Measurements from ENCODE around the gene NTM.

The NTM gene

DNA sequence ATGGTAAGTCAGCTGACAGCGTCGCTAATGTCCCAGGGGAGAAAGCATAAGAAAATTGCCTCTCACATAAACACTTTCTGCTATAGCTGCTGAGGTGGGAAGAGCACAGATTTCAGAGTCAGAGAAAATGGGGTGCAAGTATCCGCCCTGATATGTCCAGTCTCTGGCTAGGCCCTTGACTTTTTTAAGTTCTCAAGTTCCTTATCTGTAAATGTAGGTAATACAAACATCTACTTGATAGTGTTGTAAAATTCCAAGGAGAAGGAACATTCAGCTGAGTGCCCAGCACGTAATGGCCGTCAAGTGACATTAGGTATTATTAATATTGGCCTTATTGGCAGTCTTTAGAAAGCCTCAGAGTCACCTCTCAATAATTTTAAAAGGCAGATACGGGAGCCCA, 143.6 kb downstream of the NTM start:
- H3K27ac ChIP-seq = no peak overlapping the region
- no peaks in the 10 kb centered on the region for H3K36me3 ChIP-seq (ENCODE audit: insufficient read depth, low read length)
- no peak overlapping the region for H3K4me3 ChIP-seq
- no peak for DNase-seq (ENCODE audit: low read depth, low spot score)
- H3K9ac ChIP-seq (ENCODE audit: insufficient read length) = no peak overlapping the region
- H3K9me3 ChIP-seq (ENCODE audit: low read depth, low read length) = no peaks in the 10 kb centered on the region
- no peak for TF ChIP-seq POLR2AphosphoS5 (IDR thresholded peaks at IDR 0.05; ENCODE audit: borderline replicate concordance, low read depth, low read length)
- no peak for TF ChIP-seq EZH2 (IDR thresholded peaks at IDR 0.05)
- no peak for TF ChIP-seq FOXP2 (optimal IDR thresholded peaks at IDR 0.05; ENCODE audit: control extremely low read depth, extremely low read length, insufficient read depth)

DNA sequence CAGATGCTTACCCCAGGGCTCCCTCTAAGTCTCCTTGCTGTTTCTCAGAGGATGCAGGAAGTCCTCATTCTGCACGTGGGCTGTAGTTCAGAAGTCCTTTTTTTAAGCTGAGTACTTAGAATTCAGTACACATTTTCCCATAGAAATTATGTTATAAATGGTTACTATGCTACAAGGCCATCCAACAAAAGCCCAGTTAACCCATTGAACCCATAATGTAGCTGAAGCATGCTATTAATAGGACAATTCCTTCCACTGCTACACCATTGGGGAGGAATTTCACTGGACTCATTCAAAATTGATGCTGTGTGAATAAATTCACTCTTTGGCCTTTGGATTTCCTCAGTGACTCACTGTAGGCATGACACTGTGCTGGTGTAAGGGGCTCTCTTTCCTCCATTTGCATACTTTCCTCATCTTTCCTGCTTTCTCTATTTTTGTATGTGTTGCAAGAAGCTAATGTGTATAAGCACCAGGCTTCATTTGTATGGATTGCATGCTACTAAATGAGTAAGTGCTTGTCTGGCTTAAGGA, 148.0 kb downstream of the NTM start:
- no peak for TF ChIP-seq EZH2 (IDR thresholded peaks at IDR 0.05)
- no peak for TF ChIP-seq FOXP2 (optimal IDR thresholded peaks at IDR 0.05; ENCODE audit: control extremely low read depth, extremely low read length, insufficient read depth)
- no peak for TF ChIP-seq POLR2AphosphoS5 (IDR thresholded peaks at IDR 0.05; ENCODE audit: borderline replicate concordance, low read depth, low read length)
- no peak for DNase-seq (ENCODE audit: low read depth, low spot score)
- no peaks in the 10 kb centered on the region for H3K9me3 ChIP-seq (ENCODE audit: low read depth, low read length)
- no peak overlapping the region for H3K9ac ChIP-seq (ENCODE audit: insufficient read length)
- H3K27ac ChIP-seq = no peak overlapping the region
- H3K4me3 ChIP-seq = no peak overlapping the region
- H3K36me3 ChIP-seq (ENCODE audit: insufficient read depth, low read length) = no peaks in the 10 kb centered on the region

DNA sequence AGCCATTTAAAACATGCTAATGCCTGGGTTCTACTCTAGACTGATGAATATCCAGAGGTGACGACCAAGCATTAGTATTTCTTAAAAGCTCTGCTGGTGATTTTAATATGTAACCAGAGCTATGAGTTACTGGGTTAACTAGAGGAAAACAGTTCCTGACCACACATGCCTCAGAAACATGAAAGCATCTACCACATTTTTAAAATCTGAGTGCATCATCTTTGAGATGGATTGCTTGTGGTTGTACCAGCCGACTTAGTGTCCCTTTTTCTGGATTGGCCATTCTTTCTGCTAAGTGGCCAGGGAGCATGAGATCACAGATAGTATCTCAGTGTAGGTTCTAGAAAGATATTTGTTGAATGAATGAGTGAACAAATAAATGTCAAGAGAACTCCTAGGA, 152.4 kb downstream of the NTM start:
- Histone ChIP-seq H3K9me3 (ENCODE audit: low read depth, low read length) (no peaks in the 10 kb centered on the region), H3K27ac (no peak overlapping the region), H3K9ac (ENCODE audit: insufficient read length) (no peak overlapping the region), H3K36me3 (ENCODE audit: insufficient read depth, low read length) (no peaks in the 10 kb centered on the region), H3K4me3 (no peak overlapping the region)
- DNase-seq (ENCODE audit: low read depth, low spot score) = no peak
- no peak for TF ChIP-seq FOXP2 (optimal IDR thresholded peaks at IDR 0.05; ENCODE audit: control extremely low read depth, extremely low read length, insufficient read depth)
- TF ChIP-seq POLR2AphosphoS5 (IDR thresholded peaks at IDR 0.05; ENCODE audit: borderline replicate concordance, low read depth, low read length) = no peak
- no peak for TF ChIP-seq EZH2 (IDR thresholded peaks at IDR 0.05)

DNA sequence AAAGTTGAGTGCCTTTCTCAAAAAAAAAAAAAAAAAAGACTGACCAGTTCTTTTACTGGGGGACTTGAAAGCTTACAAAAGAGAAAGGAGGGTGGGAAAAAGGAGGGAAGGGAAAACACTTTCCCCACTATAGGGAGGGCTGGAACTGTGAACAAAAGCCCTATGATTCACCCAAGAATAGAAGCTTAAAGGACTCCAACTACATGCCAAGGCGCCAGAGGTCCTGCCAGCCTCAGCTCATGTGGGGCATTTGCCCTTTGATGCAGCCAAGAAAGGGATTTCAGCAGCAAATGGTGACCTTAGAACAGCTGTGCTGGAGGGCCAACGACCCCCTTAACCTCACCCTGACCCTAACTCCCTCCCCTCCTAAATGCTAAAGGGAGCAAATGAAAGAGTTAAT, 160.0 kb downstream of the NTM start:
- Histone ChIP-seq H3K9me3 (ENCODE audit: low read depth, low read length) (no peaks in the 10 kb centered on the region), H3K36me3 (ENCODE audit: insufficient read depth, low read length) (no peaks in the 10 kb centered on the region), H3K27ac (no peak overlapping the region), H3K9ac (ENCODE audit: insufficient read length) (no peak overlapping the region), H3K4me3 (no peak overlapping the region)
- no peak for DNase-seq (ENCODE audit: low read depth, low spot score)
- TF ChIP-seq POLR2AphosphoS5 (IDR thresholded peaks at IDR 0.05; ENCODE audit: borderline replicate concordance, low read depth, low read length) (no peak), EZH2 (IDR thresholded peaks at IDR 0.05) (no peak), FOXP2 (optimal IDR thresholded peaks at IDR 0.05; ENCODE audit: control extremely low read depth, extremely low read length, insufficient read depth) (no peak)

DNA sequence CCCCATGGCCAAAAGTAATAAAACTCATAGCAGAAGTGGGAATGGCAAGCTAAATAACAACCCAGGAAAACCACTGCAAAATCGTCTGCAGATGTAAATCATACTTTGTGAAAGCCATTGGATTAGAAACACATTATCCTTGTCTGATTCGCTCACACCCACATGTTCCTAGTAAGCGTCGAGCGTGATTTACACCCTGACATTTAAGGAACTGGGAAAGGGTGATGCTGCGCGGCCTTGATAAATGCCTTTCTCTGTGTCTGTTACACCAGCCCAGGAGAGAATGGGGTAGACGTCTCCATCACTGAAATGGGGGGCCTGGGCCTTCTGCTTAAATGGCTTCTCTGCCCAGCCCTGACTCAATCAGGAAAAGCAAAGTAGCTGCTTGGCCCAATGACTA, 162.7 kb downstream of the NTM start:
- H3K9ac ChIP-seq (ENCODE audit: insufficient read length) = no peak overlapping the region
- H3K27ac ChIP-seq = no peak overlapping the region
- TF ChIP-seq POLR2AphosphoS5 (IDR thresholded peaks at IDR 0.05; ENCODE audit: borderline replicate concordance, low read depth, low read length) = no peak
- TF ChIP-seq FOXP2 (optimal IDR thresholded peaks at IDR 0.05; ENCODE audit: control extremely low read depth, extremely low read length, insufficient read depth) = no peak
- no peak for TF ChIP-seq EZH2 (IDR thresholded peaks at IDR 0.05)
- no peak overlapping the region for H3K4me3 ChIP-seq
- no peak for DNase-seq (ENCODE audit: low read depth, low spot score)
- H3K36me3 ChIP-seq (ENCODE audit: insufficient read depth, low read length) = no peaks in the 10 kb centered on the region
- H3K9me3 ChIP-seq (ENCODE audit: low read depth, low read length) = no peaks in the 10 kb centered on the region

DNA sequence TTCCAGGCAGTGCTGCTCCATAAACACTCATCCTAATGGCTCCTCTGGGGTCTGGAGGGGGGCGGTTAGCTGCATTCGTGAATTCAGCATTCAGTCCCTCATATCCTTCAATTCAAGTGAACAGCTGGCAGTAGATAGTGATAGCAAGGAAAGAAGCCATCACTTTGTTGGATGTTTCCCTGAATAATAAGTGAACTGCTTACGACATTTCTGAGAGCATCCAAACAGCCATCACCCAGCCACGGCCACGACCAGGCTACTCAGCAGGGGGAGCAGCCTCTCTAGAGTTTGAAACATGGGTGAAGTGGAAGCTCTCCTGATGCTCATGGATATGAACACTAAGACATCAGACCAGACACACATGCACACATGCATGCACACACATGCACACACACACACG, 163.6 kb downstream of the NTM start:
- DNase-seq (ENCODE audit: low read depth, low spot score) = no peak

DNA sequence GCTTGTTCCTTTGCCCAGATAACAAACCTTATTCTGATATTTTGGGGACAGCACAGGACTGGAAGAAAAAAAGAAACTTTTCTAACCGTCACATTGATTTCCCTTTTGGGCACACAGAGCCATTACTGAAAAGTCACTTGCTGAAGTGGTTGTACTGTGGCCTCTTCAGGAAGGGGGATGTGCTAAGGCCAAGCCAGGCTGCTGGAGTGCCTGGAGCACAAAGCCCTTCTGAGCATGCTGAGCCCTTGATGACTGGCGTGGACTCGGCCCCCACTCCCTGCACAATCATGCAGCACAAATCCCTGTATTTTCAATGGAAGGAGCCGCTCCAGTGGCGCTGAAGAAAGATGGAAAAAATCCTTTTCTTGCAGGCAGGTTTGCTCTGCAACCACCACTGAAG, 164.2 kb downstream of the NTM start:
- no peaks in the 10 kb centered on the region for H3K36me3 ChIP-seq (ENCODE audit: insufficient read depth, low read length)
- H3K4me3 ChIP-seq = no peak overlapping the region
- H3K9me3 ChIP-seq (ENCODE audit: low read depth, low read length) = no peaks in the 10 kb centered on the region
- no peak overlapping the region for H3K9ac ChIP-seq (ENCODE audit: insufficient read length)
- H3K27ac ChIP-seq = no peak overlapping the region
- TF ChIP-seq POLR2AphosphoS5 (IDR thresholded peaks at IDR 0.05; ENCODE audit: borderline replicate concordance, low read depth, low read length) (no peak), FOXP2 (optimal IDR thresholded peaks at IDR 0.05; ENCODE audit: control extremely low read depth, extremely low read length, insufficient read depth) (no peak), EZH2 (IDR thresholded peaks at IDR 0.05) (no peak)
- no peak for DNase-seq (ENCODE audit: low read depth, low spot score)

More for the DNA sequence above, 163.6 kb downstream of the NTM start:
- no peak overlapping the region for H3K9ac ChIP-seq (ENCODE audit: insufficient read length)
- no peak overlapping the region for H3K27ac ChIP-seq
- TF ChIP-seq FOXP2 (optimal IDR thresholded peaks at IDR 0.05; ENCODE audit: control extremely low read depth, extremely low read length, insufficient read depth) (no peak), POLR2AphosphoS5 (IDR thresholded peaks at IDR 0.05; ENCODE audit: borderline replicate concordance, low read depth, low read length) (no peak), EZH2 (IDR thresholded peaks at IDR 0.05) (no peak)
- H3K36me3 ChIP-seq (ENCODE audit: insufficient read depth, low read length) = no peaks in the 10 kb centered on the region
- H3K9me3 ChIP-seq (ENCODE audit: low read depth, low read length) = no peaks in the 10 kb centered on the region
- H3K4me3 ChIP-seq = no peak overlapping the region

DNA sequence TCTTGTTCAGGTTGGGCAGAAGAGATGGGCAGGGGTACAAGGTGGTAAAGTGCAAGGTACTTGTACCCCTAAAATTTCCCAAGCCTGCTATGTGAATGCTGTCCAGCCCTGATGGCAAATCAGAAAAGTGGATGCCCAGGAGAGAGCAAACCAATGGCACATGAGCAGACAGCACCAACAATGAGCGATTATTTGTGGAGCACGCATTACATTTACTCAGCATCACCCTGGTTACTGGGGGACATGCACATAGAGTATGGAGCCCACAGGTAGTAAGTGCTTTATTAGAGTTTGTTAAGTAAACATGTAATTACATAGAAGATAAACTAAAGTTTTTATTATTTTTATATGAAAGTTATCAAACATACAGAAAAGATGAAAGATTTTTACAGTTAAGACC, 165.7 kb downstream of the NTM start:
- no peak overlapping the region for H3K4me3 ChIP-seq
- no peak overlapping the region for H3K27ac ChIP-seq
- no peak for DNase-seq (ENCODE audit: low read depth, low spot score)
- H3K36me3 ChIP-seq (ENCODE audit: insufficient read depth, low read length) = no peaks in the 10 kb centered on the region
- H3K9me3 ChIP-seq (ENCODE audit: low read depth, low read length) = no peaks in the 10 kb centered on the region
- H3K9ac ChIP-seq (ENCODE audit: insufficient read length) = no peak overlapping the region
- no peak for TF ChIP-seq EZH2 (IDR thresholded peaks at IDR 0.05)
- no peak for TF ChIP-seq FOXP2 (optimal IDR thresholded peaks at IDR 0.05; ENCODE audit: control extremely low read depth, extremely low read length, insufficient read depth)
- no peak for TF ChIP-seq POLR2AphosphoS5 (IDR thresholded peaks at IDR 0.05; ENCODE audit: borderline replicate concordance, low read depth, low read length)

DNA sequence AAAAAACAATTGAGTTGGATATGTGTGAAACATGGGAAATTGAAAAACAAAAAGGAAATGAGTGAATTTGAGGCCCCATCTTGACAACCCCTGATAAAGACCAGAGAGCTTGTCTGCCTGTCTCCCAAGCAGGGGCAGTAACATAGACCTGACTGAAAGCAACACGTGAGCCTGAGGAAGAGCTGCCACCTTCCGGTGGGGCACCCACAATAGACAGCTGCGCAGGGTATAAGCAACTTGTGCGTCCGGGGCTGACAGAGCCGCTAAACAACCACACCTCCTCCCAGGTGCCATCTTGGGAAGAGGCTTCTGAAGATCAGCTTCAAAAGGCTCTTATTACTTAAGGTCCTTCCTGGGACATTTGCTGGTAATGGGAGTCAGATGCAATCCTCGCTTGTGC, 166.8 kb downstream of the NTM start:
- Histone ChIP-seq H3K36me3 (ENCODE audit: insufficient read depth, low read length) (no peaks in the 10 kb centered on the region), H3K27ac (no peak overlapping the region), H3K4me3 (no peak overlapping the region), H3K9ac (ENCODE audit: insufficient read length) (no peak overlapping the region), H3K9me3 (ENCODE audit: low read depth, low read length) (no peaks in the 10 kb centered on the region)
- DNase-seq (ENCODE audit: low read depth, low spot score) = no peak
- TF ChIP-seq FOXP2 (optimal IDR thresholded peaks at IDR 0.05; ENCODE audit: control extremely low read depth, extremely low read length, insufficient read depth) (no peak), POLR2AphosphoS5 (IDR thresholded peaks at IDR 0.05; ENCODE audit: borderline replicate concordance, low read depth, low read length) (no peak)
